ENCODE data around the gene NOXO1.

NOXO1 gene

DNA sequence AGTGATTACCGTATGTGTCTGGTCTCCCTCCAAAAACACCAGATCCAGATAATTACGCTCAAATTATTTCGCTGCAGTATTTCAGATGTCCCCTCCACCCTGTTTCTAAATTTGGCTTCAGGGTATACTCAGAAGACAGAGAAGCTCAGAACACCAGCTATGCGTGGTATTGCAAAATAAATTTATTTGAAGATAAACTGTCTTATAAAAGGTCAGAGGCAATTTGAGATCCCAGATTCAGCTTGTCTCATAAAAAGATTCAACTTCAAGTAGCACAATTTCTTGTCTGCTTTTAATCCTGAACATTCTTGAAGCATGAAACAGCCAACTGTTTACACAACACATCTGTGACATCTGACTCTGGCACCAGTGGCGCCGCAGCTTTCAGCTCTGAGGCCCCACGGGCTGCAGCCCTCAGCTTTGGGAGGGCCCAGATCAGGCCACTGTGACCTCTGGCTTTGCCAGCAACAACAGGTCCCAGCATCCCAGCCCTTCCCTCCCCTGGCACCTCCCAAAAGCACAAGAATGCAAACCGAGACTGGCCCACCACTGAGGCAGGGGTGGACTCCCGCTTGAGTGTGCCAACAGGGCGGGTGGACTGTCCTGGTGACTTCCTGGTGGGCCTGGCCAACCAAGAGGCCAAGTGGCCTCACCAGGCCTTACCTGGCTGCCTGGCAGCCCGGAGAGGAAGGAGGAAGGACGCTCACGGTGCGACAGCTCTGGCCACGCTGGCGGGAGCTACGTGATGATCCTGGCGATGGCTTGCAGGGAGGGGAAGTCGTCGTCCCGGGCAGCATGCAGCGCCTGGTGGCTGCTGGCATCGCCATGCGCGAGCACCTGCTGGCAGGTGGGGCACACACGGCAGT, 16.5 kb upstream of the NOXO1 start:
- no peak for DNase-seq

DNA sequence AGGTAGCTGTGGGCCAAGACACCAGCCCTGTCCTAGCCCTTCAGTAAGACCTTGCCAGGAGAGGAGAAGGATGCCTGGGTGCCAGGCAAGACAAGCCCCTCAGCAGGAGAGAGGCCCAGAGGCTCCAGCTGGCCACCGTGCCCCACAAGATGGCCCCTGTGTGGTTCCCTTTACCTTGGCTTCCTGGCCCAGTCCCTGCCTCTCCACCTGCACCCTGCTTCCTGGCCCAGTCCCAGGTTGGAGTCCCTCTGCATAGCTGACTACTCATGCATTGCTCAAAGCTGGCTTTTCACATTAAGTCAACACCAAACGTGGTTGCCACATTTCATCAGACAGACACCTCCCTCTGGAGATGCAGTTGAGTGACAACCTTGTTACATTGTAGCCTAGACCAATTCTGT, 12.5 kb upstream of the NOXO1 start:
- DNase-seq, result no peak

DNA sequence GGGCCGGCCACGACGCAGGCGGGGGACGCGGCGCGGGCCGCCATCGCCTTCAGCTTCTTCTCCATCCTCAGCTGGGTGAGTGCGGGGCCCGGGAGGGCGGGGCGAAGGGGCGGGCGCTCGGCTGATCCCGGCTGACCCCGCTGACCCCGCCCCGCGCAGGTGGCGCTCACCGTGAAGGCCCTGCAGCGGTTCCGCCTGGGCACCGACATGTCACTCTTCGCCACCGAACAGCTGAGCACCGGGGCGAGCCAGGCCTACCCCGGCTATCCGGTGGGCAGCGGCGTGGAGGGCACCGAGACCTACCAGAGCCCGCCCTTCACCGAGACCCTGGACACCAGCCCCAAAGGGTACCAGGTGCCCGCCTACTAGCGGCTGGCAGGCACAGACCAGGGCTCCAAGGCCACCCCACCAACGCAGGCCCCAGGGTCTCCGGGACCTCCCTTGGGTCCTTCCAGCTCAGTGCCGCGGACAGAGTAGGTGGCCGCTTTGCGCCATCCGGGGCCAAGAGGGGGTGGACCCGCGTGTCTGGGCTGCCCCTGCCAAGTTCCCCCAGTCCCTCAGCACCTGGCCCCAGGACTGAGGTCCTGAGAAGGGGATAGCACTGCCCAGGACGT, 11.5 kb upstream of the NOXO1 start:
- no peak for DNase-seq

DNA sequence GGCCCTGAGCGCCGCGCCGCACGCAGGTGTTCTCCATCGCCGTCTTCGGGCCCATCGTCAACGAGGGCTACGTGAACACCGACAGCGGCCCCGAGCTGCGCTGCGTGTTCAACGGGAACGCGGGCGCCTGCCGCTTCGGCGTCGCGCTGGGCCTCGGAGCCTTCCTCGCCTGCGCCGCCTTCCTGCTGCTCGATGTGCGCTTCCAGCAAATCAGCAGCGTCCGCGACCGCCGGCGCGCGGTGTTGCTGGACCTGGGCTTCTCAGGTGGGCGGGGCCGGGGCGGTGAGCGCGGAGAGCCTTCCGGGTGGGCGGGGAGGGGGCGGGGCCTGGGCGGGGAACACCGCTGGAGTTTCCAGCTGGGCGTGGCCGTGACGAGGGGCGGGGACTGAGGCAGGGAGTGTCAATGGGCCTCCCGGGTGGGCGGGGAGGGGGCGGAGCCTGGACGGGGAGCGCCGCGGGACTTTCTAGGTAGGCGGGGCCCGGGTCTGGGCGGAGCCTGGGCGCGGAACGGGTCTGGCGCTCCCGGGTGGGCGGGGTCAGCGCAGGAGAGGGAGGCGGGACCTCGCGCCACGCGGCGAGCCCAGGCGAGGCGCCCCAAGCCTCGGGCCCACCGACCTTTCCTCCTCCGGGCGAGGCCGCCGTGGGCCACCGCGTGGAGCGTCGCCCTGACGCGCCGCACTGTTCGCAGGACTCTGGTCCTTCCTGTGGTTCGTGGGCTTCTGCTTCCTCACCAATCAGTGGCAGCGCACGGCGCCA, 10.9 kb upstream of the NOXO1 start:
- DNase-seq, result no peak

DNA sequence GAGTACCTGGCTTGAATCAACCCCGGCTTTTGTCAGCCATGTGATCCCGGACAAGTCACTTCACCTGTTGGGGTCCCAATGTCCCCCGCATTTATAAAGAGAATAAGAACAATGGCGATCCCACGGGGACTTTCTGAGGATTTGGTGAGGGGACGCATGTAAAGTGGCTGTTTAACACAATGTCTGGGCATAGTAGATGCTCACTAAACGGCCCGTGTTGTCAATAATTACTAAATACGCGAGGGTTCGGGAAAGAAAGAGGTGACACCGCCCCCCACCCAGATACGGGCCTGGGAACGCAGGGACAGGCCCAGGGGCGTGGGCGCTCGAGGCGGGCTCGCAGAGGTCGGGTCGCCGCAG, 10.3 kb upstream of the NOXO1 start:
- no peak for DNase-seq

DNA sequence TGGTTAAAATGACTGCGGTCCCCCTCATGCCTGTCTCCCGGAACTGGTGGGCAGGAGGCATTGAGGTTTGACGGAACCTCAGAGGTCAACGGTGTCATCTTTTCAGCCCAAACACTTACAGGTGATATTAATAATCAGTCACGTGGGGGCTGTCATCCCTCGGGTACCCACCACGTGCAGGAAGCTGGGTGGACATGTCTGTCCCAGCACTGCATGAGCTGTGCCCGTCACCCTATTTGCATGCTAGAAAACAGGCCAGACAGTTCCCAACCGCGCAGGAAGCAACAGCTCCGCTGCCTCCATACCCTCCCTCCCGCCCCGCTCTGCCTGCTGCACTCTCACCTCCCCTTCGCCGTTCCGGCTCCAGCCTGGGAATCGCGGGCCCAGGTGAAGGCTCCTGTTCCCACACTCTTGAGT, 9.9 kb upstream of the NOXO1 start:
- no peak for DNase-seq

DNA sequence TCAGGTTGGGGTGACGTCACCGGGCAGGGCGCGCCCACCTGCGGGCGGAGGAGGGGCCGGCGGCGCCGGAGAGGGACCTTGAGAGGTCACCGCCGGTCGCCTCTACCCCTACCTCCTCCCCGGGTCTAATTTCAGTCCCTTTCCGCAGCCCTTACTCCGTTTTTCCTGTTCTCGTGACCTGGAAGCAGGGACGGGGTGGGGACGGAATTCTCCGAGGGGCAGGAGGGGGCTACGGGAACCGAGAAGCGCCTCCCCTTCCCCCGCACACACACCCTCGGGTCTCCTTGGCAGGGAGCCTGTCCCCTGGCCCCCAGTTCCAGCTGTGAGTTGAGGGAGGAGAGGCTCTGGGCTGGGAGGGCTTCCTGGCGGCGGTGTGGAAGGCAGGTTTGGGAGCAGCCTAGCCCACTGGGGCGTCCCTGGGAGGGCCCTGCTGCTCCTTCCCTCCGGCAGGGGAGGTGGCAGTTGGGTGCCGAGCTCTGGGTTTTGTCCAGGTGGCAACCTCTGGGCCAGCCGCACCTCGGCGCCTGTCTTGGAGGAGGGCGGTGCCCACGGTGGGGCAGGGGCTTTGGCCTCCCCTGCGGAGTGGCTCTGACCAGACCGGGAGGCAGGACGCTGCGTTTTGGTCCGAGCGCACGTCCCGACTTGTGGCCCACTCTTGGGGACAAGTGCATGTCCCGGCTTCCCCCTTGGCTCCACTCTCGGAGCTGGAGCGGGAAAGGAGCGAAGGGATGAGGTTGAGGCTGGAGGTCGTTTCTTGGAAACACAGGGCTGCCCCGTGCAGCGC, 9.3 kb upstream of the NOXO1 start:
- no peak for DNase-seq

DNA sequence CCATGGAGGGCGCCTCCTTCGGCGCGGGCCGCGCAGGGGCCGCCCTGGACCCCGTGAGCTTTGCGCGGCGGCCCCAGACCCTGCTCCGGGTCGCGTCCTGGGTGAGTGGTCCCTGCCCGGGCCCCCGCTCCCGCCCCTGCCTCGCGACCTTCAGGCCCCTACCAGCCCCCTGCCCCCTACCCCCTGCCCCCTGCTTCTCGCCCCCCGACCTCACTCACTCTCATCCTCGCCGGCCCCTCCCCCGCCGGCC, 8.8 kb upstream of the NOXO1 start:
- no peak for DNase-seq

DNA sequence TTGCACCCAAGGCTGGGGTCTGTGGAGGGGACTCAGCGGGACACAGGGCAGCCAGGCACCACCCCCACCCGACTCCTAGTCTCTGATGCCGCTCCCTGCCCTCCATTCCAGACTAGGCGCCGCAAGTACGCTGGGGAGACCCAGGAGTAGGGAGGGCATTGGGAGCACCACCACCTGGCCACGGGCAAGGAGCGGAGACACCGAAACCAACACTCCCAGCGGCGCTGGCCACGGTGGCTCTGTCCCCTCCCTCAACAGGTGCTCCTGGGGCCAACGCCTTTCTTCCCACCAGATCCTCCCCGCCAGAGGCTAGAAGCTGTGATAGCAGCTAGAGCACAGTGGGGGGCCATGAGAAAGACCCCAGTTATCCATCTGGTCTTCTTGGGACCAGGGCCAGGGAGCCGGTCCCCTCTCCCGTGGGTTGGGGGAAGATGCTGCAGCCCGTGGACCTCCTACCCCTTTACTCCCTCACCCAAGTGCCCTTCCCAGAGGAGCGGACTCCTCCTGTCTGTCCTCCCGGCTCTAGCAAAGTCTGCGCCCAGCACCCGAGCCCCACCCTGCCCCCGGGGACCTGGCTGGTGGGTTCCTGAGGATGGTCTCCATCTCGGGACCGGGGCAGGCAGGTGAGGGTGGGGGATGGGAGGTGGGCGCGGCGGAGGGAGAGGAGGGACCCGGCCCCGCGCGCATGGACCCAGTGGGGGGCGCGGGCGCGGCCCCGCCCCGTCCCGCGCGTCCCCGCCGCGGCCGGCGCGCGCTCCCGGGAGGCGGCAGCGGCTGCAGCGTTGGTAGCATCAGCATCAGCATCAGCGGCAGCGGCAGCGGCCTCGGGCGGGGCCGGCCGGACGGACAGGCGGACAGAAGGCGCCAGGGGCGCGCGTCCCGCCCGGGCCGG, 8.2 kb upstream of the NOXO1 start, which contains the start of gene SYNGR3:
Gene SYNGR3 (plus strand): TSS at position 762 of the 892 bp plus-strand sequence. CDS start 133 bp downstream, outside the sequence.
- DNase-seq, result peak in 1 of 2 experiments; percentile 16

DNA sequence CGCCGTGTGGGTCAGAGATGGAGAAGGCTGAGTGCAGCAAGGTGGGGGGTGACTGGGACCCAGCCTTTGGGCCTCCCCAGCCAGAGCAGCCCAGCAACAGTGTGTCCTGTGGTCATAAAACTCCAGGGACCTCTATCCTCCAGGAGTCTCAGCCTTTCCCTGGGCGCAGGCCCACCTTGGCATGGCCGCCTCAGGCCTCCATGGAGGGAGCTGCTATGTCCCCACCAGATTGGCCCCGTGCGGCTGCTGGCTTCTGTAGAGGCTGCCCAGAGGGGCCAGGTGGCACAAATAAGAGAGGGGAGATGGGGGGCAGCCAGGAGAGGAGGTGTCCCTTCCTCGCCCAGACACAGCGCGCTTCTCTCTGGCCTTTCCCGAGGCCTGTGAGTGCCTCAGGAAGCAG, 5.9 kb upstream of the NOXO1 start:
- DNase-seq, result no peak

DNA sequence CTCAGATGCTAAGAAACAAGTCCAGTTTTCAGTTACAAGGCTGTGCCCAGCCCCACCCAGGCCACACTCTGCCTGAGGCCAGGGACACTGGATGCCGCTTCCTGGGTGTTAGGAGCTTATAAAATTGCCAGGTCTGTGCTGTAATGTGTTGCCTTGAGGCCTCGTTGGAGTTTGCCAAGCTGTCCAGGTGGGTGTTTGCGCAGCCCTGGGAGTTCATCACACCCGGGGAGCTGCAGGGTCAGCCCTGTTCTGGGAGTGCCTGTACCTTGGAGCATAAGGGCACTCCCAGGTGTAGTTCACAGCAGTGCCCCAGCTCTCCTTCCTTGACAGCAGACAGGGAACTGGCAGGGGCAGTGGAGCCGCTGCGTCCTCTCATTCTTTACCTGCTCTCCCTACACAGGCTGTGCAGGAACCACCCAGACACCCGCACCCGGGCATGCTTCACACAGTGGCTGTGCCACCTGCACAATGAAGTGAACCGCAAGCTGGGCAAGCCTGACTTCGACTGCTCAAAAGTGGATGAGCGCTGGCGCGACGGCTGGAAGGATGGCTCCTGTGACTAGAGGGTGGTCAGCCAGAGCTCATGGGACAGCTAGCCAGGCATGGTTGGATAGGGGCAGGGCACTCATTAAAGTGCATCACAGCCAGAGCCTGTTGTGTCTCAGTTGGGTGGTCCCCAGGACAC, 4.3 kb upstream of the NOXO1 start:
- no peak for DNase-seq

DNA sequence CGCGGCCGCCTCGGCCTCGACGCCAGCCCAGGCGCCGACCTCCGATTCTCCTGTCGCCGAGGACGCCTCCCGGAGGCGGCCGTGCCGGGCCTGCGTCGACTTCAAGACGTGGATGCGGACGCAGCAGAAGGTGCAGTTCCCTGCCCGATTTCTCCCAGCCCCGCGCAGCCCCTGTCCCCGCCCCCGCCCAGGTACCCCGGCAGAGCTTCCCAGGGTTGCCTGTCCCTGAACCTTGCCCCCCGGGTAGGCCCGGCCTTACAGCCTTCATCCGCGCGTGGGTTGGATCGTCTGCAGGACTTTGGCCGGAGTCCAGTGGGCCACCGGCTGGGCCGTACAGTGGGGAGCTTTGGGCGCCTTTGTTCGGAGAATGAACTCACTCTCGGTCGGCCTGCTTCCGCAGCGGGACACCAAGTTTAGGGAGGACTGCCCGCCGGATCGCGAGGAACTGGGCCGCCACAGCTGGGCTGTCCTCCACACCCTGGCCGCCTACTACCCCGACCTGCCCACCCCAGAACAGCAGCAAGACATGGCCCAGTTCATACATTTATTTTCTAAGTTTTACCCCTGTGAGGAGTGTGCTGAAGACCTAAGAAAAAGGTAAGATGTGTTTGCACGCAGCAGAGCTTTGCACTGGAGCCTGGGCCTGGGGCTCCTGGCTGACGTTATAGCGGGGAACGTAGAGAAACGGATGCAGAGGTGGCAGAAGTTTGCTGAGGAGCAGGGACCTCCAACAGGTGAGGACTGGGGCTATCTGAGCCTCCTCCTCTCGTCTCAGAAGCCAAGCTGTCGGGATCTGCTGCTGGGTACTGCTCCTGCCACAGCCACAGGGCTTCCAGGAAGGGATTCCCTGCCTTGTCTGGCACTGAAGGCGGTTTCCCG, 3.3 kb upstream of the NOXO1 start:
- peak in 1 of 2 experiments; percentile 47 for DNase-seq

DNA sequence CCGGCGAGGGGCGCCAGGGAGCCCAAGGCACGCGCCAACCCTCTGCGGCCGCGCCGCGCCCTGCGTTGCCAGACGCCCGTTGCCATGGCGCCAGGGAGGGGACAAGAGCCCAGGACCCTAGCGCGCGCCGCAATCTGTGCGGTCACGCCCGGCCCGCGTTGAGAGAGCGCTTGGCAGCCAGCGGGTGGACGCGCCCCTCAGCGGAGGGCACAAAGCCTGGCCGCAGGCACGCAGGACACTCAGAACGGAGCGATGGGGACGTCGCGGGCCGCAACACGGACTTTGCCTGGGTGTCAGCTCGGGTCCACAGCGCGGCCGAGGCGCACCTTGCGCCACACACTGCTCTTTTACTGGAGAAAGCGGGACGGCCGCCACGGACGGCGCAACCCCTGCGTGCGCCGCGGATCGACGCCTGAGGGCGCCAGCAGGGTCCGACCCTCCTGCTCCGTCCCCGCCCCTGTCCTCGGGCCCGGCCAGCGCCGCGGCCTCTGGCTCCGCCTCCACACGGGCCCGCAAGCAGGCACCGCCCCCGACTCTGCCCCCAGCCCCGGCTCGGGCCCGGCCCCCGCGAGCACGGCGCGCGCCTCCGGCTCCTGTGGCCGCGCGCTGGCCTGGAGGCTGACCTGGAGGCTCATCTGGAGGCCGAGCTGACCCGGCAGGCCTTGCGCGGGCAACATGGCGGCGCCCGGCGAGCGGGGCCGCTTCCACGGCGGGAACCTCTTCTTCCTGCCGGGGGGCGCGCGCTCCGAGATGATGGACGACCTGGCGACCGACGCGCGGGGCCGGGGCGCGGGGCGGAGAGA, 2.5 kb upstream of the NOXO1 start, which contains the start of gene GFER:
Gene GFER (plus strand): TSS at position 650 of the 803 bp plus-strand sequence. CDS start 26 bp downstream, at position 676.
- peak; percentile 73 to 79 for DNase-seq

DNA sequence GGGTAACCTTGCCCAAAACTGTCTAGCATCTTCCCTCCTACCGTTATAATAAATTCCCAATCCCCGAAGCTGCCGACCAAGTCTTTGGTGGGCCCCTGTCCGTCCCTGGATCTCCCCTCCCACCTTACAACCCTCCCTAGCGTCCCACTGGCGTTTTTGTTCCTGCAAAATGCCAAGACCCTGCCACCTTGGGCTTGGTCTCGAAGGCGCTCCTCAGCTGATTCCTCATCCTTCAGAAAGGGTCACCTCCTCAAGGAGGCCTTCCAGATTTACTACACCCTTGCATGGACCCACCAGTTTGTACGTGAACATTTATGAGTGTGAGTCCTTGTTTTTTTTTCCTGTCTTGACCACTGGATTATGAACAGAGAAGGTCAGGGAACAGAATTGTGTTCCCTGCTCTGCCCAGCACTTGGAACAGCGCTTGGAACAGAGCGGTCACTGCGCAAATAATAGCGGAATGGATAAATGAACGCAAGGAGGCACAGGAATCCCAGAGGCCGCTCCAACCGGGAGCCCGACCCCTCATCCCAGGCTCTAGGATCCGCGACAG, 1.8 kb upstream of the NOXO1 start:
- DNase-seq, result no peak

DNA sequence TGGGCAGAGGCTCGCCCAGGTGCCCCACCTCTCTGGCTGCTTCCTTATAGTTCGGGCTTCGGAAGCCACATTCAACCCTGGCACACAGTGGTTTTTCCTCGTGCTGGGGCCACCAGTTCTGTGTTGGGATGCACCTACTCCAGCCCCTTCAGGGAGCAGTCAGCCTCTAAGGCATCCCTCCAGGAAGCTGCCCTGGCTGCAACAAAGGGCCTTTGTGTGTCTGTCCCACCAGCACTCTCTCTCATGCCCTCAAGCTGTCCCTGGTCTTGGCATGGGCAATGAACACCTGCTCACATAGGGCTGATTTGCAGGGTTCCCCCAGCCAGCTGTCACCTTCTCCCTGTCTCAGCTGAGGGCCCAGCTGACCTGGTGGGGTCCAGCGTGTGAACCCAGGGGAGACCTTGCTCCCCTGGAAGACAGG, 754 bp upstream of the NOXO1 start:
- DNase-seq, result no peak

DNA sequence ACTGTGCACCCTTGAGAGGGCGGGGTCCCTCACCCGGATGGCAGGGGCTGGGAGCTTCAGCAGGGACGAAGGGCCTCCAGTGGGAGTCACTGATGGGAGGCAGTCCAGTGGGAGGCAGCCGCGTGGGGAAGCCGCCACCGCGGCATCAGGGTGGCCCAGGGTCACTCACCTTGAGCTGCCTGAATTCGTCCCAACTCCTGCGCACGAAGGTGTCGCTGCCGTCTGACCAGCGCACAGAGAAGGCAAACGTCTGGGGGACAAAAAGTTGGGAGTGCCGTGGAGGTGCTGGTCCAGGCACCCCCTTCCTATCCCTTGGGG, 540 bp downstream of the NOXO1 start:
- DNase-seq, result no peak

DNA sequence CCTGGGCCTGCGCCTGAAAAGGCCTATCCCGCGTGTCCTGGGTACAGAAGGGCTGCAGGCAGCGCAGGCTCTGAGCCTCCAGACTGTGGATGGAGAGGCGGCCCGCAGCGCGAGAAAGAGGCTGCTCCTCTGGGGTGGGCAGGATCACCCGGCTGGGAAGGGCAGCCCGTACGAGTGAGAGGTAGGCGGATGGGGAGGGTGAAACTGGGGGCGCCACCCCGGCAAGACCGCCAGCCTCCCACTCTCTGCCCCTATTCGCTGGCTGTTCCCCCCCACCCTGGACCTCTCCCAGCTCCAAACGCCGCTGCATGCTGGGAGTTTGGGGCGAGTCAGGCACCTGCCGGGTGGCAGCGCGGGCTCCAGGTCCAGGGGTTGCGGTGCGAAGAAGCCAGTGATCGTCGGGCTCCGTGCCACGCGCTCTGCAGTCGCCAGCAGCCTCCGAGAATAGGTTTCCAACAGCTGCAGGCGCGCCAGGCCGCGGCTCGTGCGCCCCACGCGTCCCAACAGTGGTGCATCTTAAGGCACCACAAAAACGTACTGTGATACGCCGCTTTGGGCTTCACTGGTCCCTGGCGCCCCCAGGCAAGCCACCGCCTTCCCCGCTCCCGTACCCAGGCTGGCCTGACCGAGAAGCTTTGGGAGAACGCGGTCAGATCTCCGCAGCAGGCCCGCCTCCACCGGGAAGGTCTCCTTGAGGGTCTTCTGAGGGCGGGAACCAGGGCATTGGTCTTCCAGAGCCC, 1.1 kb downstream of the NOXO1 start:
- DNase-seq, result no peak

DNA sequence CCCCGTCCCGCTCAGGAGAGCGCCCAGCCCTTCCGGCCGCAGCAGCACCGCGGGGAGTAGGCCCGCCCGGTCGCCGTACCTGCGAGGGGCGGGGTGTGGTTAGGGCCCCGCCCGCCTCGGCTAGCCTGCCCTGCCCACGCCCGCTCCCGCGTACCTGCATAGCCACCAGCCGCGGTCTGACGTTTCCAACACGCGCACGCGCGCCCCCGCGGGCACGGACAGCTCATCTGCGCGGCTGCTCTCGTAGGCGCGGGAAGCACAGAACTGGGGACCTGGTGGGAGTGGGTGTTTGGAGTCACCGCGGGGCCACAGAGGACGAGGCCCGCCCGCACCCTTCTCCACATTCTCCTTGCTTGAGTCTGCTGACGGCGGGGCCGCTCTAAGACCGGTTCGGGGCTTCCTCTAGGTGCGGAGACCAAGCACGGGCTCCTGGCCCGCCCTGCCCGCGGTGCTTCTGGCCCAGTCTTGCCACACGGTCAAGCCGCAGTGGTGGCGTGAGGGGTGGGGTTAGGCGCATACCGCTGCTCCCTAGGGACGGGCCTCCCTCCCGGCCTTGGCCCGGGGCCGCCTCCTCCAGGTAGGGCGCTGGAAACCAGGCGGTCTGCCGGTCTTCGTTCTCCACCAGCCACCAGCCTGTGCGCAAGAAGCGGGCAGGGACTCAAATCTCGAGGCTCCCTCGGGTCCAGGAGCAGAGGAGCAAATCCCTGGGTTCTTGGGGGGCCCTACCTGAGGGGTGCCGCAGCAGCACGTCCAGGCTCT, 1.8 kb downstream of the NOXO1 start:
- peak; percentile 65 to 72 for DNase-seq

Measured in NCI-H2081 (cell line).